Amniotic epithelial cell (primary cell): ENCODE measurements around the gene PTPRN2.

ENCODE experiments used
- DNase-seq: peaks from one replicate; pipeline ENCODE4 v3.0.0-alpha.2; 2010; ENCODE audit warnings: low read depth

The PTPRN2 gene

DNA sequence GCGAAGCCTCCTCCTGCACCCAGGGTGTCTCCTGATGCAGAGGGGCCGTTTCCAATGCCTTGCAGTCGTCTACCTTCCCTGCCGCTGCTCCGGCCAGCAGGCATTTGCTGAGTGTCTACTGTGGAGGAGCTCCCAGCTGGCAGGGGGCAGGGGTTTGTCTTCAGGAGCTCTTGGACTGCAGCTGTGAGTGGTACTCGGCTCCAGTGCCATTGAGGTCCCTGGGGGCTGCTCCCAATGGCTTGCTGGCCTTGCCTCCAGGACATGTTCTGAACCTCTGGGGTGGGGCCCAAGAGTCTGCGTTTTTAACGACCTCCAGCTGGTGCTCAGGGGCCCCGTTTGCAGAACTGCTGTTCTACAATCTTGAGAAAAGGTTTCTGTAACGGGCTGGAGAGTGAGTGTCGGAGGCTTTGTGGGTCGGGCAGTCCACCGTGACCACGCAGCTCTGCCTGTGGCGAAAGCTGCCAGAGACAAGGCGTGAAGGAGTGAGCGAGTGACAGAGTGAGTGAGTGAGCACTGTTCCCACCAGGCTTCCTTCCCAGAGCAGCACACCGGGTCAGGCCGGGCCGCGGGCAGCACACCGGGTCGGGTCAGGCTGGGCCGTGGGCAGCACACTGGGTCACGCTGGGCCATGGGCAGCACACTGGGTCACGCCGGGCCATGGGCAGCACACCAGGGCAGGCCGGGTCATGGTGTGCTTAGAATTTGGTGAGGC, 520.2 kb downstream of the PTPRN2 start:
- no peak for DNase-seq

DNA sequence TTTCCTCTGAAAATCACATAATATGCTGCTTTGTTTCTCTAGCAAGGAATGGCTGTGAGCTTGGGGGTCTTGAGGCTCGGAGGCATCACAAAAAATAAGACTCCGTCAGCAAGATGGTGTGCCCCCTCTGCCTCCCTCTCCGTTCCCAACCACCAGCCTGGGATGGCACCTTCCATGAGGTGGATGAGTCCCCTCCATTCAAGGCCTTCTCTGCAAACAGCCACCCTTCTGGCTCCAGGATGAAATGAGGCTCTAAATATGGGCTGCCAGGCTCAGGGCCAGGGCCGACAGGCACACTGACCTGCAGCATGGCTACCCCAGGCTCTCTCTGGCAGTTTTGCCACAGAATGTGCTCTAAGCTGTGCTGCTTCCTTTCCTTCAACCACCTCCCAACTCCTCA, 521.5 kb downstream of the PTPRN2 start:
- no peak for DNase-seq

DNA sequence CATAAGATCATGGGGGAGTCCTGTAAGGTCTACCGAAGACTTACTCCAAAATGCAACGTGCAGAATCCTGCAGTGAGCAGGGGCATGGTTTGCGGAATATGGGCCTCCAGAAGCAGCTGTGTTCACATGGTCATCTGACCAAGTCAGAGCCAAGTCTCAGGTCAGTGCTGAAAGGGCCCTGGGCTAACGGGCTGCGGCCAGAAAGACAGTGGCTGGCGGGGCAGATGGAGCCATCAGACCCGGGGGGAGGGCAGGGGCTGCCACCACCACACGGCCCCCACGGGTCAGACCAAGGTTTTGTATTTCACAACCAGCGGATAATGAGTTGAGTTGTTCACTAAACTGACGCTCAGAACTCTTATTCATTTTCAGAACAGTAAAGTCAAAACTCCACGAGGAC, 522.3 kb downstream of the PTPRN2 start:
- no peak for DNase-seq

DNA sequence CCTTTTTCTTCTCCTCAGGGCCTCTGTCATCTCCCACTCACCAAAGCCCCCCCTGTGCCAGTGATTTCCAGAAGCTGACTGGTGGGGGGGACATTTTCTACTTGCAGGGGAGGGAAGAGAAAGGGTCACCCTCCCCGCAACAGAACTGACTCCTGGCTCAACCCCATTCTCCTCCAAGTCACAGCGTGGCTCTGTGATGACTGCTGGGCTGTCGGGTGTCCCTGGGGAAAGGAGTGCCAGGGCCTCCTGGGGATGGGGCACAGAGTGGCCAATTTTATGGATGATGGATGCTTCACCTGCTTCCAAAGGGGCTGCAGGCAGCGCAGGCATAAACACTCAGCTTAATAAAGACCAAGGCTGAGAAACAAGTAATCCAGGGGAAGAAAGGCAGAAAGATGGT, 523.0 kb downstream of the PTPRN2 start:
- no peak for DNase-seq

DNA sequence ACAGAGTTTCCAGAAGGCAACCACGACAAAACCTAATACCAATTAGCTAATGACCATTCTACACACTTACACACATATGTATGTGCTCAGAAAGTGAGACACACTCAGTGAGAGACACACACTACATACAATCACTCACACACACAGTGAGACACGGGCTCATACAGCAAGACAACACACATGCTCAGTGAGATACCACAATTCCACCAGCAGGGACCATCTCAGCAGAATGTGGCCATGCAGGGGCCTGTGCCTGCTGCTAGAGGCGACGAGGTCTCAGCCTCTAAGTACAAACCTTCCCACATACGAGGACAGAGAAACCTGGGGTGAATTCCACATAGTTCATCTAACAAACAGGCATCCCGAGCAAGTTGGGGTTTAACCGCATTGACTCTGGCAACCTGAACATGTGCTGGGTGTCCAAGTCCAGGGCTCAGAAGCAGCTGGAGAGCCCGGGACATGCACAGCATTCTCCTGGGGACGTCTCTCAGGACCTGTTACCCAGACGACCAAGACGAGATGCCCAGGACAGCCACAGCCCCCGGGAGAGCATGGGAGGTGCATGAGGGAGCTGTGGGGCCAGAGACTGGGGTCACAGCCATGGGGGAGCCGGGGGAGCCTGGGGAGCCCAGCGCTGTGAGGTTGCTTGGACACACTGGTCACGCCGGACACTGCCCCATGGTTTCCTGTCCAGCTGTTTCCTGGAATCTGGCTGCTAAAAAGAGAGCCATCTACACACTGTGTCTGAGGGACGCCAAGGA, 523.6 kb downstream of the PTPRN2 start:
- DNase-seq: no peak

DNA sequence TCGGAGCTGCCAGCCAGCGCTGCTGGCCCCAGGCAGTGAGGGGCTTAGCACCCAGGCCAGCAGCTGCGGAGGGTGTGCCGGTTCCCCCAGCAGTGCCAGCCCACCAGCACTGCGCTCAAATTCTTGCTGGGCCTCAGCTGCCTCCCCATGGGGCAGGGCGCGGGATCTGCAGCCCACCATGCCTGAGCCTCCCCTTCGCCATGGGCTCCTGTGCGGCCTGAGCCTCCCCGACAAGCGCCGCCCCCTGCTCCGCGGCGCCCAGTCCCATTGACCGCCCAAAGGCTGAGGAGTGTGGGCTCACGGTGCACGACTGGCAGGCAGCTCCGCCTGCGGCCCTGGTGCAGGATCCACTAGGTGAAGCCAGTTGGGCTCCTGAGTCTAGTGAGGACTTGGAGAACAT, 525.0 kb downstream of the PTPRN2 start:
- DNase-seq: no peak

DNA sequence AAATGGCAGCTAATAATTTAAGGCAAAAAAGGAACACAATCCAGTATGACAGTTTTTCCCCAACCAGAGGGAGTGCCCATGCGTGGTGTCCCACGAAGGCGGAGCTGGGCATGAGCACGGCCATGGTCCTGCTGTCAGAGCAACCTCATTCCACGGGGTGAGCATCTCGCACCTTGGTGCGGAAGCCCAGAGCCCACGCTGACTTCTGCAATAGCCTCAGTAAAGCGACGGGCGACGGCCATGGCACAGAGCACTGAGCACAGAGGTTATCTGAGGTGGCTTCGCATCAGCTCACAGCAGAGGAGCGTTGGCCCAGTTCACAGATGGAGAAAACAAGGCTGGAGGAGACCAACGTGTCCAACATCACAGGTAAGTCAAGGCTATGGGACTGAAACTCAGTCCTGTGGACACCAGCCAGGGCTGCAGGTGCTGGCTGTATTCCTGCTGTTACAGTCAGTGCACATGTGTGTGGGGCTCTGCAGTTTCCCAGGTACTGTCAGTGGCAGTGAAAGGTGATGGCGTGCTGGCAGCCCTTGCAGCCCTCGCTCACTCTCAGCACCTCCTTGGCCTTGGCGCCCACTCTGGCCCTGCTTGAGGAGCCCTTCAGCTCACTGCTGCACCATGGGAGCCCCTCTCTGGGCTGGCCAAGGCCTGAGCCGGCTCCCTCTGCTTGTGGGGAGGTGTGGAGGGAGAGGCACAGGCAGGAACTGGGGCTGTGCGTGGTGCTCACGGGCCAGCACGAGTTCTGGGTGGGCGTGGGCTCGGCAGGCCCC, 525.6 kb downstream of the PTPRN2 start:
- no peak for DNase-seq

DNA sequence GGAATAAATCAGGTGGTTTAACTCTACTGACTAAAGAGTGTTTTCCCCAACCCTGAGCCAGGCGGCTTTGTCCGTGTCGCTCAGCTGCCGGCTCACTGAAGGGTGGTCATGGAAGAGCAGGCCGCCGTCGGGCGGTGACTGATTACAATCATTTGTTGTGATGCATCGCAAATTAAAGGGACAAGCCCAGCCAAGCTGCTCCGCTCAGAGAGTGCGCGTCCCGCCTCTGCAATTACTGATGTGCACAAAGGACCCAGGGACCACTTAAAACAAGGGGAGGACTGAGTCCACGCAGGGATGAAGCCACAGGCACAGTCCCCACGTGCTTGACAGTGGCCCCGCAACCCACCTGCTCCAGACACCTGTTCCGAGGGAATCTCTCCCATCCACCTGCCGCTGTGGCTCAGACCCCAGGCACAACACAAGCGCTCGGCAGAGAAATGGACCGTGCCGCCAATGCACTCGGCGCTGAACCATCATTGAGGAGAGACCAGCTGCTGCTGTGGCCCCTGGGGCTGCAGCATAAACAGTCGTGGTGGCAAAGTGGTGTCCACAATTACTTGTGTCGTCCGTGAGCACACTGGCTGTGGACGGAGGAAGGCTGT, 526.5 kb downstream of the PTPRN2 start:
- no peak for DNase-seq

DNA sequence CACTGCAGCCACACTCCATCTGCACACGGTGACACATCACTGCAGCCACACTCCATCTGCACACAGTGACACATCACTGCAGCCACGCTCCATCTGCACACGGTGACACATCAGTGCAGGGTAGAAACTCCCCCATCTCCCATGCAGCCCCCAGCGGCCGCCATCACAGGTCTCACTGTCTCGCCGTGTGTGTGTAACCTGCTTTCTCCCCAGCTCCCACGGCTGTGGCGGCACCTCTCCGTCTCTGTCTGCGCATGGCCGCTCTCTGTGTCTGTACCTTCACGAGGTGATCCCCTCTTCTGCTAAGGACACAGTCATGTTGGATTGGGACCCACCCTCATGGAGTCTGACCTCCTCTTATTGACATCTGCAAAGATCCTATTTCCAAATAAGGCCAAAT, 527.4 kb downstream of the PTPRN2 start:
- no peak for DNase-seq

DNA sequence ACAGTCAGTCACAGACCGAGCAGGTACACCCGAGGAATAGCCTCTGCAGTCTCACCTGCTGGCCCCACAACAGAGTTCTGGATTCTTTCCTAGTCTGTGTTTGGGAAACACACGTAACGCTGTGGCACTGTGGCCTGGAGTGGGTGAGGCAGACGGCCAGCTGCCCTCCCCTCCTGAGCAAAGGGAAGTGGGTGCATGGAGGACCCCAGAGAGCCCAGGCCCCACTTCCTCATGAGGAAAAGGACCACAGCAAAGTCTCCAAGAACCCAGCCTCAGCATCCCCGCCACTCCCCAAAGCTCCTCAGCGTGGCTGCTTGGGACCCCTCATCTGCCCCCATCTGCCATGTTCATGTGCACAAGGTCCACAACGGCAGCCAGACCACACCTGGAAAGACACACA, 530.2 kb downstream of the PTPRN2 start:
- DNase-seq: no peak

DNA sequence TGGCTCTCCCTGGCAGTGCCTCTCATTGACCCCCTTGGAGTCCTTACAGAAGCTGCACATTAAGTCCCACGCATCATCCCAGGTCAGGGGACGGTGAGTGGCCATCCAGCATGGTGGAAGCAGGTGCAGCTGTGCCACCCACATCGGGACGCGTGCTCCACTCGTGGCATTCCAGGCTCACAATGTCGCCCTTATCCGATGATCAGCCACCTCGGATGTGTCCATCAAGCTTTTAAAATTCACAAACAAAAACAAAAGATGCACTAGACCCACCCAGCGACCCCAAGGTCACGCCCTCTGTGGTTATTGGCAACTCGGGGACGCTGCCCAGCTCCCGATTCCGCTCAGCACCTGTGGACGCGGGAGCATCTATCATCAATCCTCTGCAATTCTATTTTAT, 530.9 kb downstream of the PTPRN2 start:
- no peak for DNase-seq

DNA sequence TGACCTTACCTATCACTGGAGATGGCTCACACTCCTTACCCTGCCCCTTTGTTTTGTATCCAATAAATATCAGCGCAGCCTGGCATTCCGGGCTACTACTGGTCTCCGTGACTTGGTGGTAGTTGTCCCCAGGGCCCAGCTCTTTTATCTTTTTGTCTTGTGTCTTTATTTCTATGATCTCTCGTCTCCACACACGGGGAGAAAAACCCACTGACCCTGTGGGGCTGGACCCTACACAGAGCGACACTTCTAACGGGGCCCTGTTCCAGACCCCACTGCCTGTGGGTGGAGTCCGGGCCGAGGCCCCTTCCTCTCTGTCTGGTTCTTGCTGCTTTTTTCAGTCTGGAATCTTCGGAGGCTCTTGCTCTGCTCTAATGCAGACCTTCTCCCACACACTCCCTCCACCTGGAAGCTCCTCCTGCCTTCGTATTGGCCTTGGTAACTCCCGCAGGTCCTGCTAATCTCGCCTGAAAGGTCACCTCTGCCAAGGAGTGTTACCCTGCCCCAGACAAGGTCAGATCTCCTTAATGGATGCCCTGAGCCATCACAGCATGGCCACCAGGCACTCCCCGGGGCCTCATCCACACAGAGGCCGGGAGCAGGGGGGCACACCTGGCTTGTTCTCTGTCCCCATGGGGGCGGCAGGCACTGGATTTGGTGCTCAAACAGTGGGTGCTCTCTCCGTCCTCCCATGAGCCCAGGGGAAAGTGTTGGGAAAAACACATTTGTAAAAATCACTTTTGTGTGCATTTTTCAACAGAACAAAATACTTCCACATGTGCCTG, 531.7 kb downstream of the PTPRN2 start:
- no peak for DNase-seq

DNA sequence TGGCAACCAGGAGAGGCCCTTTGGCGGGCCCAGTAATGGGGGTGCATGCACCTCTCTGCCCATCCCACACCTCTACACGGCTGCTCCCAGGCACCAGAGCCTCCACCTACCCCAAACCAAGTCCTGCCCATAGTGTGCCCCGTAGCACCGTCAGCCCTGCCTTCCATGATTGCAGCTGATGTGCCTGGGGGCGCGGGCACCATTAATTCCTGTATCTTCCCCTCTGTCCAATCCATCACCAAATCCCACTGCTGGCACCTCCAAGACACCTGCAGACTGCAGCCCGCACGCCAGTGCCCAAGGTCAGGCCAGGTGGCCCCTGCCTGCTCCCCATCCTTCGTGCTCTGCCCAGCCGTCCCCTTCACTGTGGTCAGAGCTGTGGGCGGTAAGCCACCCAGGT, 533.0 kb downstream of the PTPRN2 start:
- no peak for DNase-seq

DNA sequence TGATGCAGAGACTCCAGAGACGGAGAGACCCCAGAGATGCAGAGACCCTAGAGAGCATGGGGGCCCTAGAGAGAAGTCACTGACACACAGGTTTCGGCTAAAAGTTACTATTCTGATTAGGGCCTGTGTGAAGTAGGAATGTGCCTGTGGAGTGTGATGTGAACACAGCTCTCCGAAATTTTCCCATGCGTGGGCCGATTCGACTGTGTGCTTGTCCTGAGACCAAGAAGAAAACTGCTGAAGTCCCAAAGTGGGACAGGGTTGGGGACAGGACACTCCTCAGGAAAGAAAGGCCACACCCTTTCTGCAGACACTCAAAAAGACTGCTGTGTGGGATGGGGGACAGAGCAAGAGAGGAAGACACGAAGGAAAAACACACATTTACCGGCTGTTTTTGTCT, 533.5 kb downstream of the PTPRN2 start:
- no peak for DNase-seq

DNA sequence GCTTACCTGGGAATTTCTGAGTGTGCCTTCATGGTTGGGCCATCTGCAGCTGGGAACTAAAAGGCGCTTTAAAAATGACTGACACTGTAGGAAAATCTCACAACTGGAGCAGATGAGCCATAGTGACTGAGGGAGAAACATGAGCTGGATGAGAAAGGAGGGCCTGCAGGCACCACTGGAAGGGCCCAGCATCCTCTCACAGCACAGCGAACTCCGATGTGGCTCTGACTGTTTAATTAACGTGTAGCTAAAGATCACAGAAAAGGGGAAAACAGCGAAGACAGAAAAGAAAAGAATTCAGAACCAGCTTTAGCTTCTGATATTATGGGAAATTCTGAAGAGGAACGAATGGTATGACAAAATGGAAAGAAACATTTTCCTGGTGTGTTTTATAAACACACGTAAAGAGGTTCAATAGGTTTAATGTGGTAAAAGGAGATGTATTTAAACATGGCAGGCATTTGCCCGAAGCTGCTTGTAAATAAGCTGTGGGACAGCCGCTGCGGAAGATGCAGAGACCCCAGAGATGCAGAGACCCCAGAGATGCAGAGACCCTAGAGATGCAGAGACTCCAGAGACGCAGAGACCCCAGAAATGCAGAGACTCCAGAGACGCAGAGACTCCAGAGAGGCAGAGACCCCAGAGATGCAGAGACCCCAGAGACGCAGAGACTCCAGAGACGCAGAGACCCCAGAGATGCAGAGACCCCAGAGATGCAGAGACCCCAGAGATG, 534.3 kb downstream of the PTPRN2 start:
- DNase-seq: no peak

DNA sequence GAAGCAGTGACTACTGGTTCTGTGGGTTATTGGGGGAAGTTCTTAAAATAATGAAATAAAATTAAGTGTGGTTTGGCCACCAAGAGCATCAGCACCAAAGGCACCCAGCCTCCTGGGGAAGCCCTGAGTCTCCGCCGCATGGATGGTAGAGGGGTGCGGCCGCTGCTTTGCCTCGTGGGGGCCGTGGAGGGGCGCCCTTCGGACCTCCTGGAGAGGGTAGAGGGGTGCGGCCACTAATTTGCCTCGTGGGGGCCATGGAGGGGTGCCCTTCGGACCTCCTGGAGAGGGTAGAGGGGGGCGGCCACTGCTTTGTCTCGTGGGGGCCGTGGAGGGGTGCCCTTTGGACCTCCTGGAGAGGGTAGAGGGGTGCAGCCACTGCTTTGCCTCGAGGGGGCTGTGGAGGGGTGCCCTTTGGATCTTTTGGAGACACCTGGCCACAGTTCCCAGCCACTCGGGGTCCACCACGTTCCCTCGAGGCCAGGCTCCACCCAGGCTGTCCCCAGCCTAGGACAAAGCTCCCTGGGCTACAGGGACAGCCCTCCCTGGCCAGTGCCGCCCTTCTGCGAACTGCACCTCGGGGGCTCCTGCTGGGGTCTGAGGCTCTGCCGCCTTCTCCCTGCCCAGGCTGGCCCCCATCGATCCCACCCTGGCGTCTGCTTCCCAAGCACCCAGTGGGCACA, 535.1 kb downstream of the PTPRN2 start:
- no peak for DNase-seq

DNA sequence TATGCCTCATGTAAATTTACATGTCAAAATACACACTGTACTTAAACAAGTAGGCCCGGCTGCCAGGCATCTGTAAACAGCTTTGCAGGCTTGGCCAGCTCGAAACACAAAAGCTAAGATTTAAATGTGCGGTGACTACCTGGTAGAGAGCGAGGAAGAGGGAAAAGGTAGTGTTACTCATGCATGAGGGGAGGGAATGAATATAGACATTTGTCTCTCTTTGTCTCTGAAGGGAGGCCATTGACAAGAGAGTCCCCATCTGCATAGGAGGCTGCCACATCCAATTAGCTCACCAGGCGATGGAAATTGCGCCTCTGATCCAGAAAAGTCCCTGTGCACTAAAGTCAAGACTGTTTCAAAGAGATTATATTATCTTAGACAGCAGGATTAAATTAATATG, 535.8 kb downstream of the PTPRN2 start:
- DNase-seq: no peak

DNA sequence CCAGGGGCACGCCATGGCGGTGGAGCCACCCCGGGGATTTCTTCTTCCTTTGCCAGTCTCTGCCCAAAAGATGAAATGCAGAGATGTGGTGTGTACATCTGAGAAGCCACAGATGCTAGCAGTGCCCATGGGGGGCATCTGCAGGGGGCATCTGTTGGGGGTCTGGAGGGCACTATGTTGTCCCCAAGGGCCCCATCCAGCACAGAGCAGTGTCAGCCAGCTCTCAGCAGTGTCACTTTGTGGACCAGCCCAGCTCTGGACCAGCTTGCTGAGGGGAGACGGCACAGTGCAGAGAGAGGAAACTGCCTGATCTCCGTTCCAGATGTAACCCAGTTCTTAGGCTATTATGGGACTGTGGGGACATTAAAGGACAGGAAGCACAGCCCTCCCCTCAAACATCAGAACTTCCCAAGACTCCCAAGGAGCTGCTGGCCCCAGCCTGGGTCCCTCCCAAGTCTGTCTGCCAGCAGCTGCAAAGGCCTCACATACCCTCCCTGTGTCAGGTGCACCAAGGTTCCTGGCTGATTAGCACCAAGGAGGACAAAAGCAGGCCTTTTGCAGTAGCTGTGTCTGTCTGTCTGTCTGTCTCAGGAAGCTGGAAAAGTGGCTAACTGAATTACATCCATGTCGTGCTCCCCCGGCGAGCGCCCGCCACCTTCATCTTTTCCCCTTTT, 536.5 kb downstream of the PTPRN2 start:
- no peak for DNase-seq

DNA sequence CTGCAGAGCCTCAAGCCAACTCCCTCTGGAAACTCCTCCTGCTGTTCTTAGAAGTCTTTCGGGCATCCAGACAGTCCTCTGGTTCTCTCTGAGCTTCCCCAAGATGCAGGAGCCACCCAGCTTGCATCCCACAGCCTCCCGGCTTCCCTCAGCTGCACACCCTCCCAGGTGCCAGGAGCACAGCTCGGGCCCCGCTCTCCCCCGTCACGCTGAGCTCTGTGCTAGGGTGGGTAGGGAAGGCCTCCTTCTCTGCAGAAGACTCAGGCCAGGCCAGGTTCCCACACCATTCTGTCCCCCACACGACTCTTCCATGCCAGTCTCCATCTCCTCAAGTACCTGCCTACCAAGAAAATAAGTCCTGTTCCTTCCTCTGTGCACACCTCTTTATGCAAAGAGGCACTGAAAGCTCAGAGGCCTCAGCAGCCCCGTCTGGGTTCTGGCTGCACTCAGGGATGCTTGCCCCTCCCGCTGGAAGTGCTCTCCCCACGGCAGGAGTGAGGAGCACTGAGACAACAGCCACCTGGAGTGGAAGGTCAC, 537.1 kb downstream of the PTPRN2 start:
- DNase-seq: no peak

DNA sequence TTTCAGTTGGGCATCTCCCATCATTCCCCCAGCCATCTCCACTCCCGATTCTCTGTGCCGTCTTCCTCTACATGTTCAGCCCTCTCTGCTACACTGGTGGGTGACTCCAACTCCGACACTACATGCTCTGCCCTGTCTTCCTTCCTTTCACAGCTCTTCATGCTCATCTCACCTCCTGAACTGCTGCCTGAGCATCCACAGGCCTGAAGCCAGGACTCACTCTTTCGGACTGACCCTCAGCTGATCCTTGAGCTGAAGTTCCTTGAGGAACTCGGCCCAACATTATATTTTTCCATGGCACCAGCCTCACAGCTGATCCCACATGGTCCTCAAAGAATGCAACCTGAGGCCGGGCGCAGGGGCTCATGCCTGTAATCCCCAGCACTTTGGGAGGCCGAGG, 538.4 kb downstream of the PTPRN2 start:
- no peak for DNase-seq
